ENCODE data around the gene ZNF397.

Gene ZNF397

DNA sequence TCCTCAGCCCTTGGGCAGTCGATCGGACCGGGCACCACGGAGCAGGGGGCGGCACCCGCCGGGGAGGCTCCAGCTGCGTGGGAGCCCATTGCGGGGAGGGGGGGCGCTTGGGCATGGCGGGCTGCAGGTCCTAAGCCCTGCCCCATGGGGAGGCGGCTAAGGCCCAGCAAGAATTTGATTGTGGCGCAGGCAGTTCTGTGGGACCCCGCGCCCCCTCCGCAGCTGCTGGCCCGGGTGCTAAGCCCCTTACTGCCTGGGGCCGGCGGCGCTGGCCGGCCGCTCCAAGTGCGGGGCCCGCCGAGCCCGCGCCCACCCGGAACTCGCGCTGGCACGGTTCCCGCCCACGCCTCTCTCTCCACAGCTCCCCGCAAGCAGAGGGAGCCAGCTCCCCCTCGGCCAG is 30.8 kb downstream of the ZNF397 start:
- H3K27ac ChIP-seq (ENCODE audit: low read depth, low read length), result no peak overlapping the region
- no peaks in the 10 kb centered on the region for H3F3A ChIP-seq (ENCODE audit: control insufficient read depth, insufficient read depth)
- no peaks in the 10 kb centered on the region for H3K79me2 ChIP-seq (ENCODE audit: control insufficient read depth, low read length)
- H4K20me1 ChIP-seq (ENCODE audit: control insufficient read depth, insufficient read depth, low read depth, low read length), result no peaks in the 10 kb centered on the region
- H3K36me3 ChIP-seq (ENCODE audit: control insufficient read depth, low read length), result 0 out of 2 replicates have a peak, but pooled peaks cover 3% of the 10 kb centered on the region
- H3K4me2 ChIP-seq (ENCODE audit: low read length), result no peak overlapping the region
- H3K4me3 ChIP-seq (ENCODE audit: low read length), result no peak overlapping the region
- peaks cover 15% of the 10 kb centered on the region for H3K4me1 ChIP-seq (ENCODE audit: control insufficient read depth, low read length)
- H3K27me3 ChIP-seq (ENCODE audit: control insufficient read depth, low read length), result no peaks in the 10 kb centered on the region
- peaks cover 22% of the 10 kb centered on the region for H3K9me3 ChIP-seq (ENCODE audit: control insufficient read depth, insufficient read depth, low read length)
- no peak for TF ChIP-seq EZH2phosphoT487 (IDR thresholded peaks at IDR 0.05; ENCODE audit: borderline replicate concordance, low read length)
- TF ChIP-seq, protein P1, sequence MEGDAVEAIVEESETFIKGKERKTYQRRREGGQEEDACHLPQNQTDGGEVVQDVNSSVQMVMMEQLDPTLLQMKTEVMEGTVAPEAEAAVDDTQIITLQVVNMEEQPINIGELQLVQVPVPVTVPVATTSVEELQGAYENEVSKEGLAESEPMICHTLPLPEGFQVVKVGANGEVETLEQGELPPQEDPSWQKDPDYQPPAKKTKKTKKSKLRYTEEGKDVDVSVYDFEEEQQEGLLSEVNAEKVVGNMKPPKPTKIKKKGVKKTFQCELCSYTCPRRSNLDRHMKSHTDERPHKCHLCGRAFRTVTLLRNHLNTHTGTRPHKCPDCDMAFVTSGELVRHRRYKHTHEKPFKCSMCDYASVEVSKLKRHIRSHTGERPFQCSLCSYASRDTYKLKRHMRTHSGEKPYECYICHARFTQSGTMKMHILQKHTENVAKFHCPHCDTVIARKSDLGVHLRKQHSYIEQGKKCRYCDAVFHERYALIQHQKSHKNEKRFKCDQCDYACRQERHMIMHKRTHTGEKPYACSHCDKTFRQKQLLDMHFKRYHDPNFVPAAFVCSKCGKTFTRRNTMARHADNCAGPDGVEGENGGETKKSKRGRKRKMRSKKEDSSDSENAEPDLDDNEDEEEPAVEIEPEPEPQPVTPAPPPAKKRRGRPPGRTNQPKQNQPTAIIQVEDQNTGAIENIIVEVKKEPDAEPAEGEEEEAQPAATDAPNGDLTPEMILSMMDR (IDR thresholded peaks at IDR 0.05; ENCODE audit: low read depth, low read length, poor library complexity, severe bottlenecking), result no peak
- no peaks in the 10 kb centered on the region for H3K9me2 ChIP-seq (replicated peaks; ENCODE audit: control insufficient read depth, low read length)

DNA sequence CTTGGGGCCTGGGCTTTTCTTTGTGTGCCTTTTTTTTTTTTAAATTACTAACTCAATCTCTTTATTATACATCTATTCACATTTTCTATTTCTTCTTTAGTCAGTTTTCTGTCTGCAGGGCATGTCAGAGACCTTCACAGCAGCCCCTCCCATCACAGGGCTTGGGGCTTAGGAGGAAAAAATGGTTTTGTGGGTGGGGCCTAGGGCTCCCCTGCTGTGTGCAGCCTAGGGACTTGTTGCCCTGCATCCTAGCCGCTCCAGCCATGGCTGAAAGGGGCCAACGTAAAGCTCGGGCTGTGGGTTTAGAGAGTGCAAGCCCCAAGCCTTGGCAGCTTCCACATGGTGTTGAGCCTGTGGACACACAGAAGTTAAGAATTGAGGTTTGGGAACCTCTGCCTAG is 35.4 kb downstream of the ZNF397 start:
- H3K9me3 ChIP-seq (ENCODE audit: control insufficient read depth, insufficient read depth, low read length), result peaks cover 13% of the 10 kb centered on the region
- H3K4me2 ChIP-seq (ENCODE audit: low read length), result no peak overlapping the region
- H3K9me2 ChIP-seq (replicated peaks; ENCODE audit: control insufficient read depth, low read length), result no peaks in the 10 kb centered on the region
- no peaks in the 10 kb centered on the region for H3K79me2 ChIP-seq (ENCODE audit: control insufficient read depth, low read length)
- H3K27ac ChIP-seq (ENCODE audit: low read depth, low read length), result no peak overlapping the region
- H3F3A ChIP-seq (ENCODE audit: control insufficient read depth, insufficient read depth), result no peaks in the 10 kb centered on the region
- no peaks in the 10 kb centered on the region for H3K27me3 ChIP-seq (ENCODE audit: control insufficient read depth, low read length)
- no peaks in the 10 kb centered on the region for H3K4me1 ChIP-seq (ENCODE audit: control insufficient read depth, low read length)
- H3K4me3 ChIP-seq (ENCODE audit: low read length), result no peak overlapping the region
- no peaks in the 10 kb centered on the region for H3K36me3 ChIP-seq (ENCODE audit: control insufficient read depth, low read length)
- H4K20me1 ChIP-seq (ENCODE audit: control insufficient read depth, insufficient read depth, low read depth, low read length), result no peaks in the 10 kb centered on the region
- no peak for TF ChIP-seq EZH2phosphoT487 (IDR thresholded peaks at IDR 0.05; ENCODE audit: borderline replicate concordance, low read length)
- TF ChIP-seq, protein P1 (IDR thresholded peaks at IDR 0.05; ENCODE audit: low read depth, low read length, poor library complexity, severe bottlenecking), result no peak

DNA sequence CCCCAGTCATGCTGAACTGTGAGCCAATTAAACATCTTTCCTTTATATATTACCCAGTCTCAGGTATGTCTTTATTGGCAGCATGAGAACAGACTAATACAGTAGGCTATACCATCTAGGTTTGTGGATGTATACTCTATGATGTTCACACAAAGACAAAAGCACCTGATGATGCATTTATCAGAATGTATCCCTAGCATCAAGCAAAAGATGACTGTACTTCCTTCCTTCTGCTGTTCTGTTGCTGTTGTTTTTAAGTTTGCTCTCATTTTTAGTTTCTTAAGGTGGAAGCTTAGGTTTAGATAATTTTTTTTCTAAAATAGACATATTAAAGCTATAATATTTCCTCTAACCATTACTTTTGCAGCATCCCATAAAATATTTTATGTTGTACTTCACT is 36.8 kb downstream of the ZNF397 start:
- no peaks in the 10 kb centered on the region for H3K27me3 ChIP-seq (ENCODE audit: control insufficient read depth, low read length)
- H4K20me1 ChIP-seq (ENCODE audit: control insufficient read depth, insufficient read depth, low read depth, low read length), result no peaks in the 10 kb centered on the region
- H3F3A ChIP-seq (ENCODE audit: control insufficient read depth, insufficient read depth), result no peaks in the 10 kb centered on the region
- H3K36me3 ChIP-seq (ENCODE audit: control insufficient read depth, low read length), result no peaks in the 10 kb centered on the region
- peaks cover 13% of the 10 kb centered on the region for H3K9me3 ChIP-seq (ENCODE audit: control insufficient read depth, insufficient read depth, low read length)
- H3K27ac ChIP-seq (ENCODE audit: low read depth, low read length), result no peak overlapping the region
- no peaks in the 10 kb centered on the region for H3K79me2 ChIP-seq (ENCODE audit: control insufficient read depth, low read length)
- no peaks in the 10 kb centered on the region for H3K4me1 ChIP-seq (ENCODE audit: control insufficient read depth, low read length)
- H3K4me3 ChIP-seq (ENCODE audit: low read length), result no peak overlapping the region
- no peaks in the 10 kb centered on the region for H3K9me2 ChIP-seq (replicated peaks; ENCODE audit: control insufficient read depth, low read length)
- TF ChIP-seq, protein P1 (IDR thresholded peaks at IDR 0.05; ENCODE audit: low read depth, low read length, poor library complexity, severe bottlenecking), result no peak
- no peak for TF ChIP-seq EZH2phosphoT487 (IDR thresholded peaks at IDR 0.05; ENCODE audit: borderline replicate concordance, low read length)
- no peak overlapping the region for H3K4me2 ChIP-seq (ENCODE audit: low read length)

DNA sequence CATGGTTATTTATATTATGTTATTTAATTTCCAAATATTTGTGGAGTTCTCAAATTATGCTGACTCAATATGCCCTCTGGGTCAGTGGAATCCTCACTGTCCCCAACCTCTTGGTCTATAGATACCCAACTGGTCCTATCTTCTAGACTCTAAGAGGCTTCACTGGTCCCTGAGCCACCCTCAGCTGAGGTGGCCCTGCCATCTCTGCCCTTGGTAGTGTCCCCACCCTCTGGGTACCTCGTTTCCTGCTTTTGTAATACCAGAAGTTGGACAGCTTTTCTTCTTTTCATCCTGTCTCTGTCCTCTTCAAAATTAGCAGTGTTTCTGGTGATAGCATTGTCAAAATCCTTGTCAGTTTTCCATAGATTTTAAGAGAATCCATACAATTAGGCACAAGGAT is 37.3 kb downstream of the ZNF397 start:
- H3K4me2 ChIP-seq (ENCODE audit: low read length), result no peak overlapping the region
- no peak overlapping the region for H3K4me3 ChIP-seq (ENCODE audit: low read length)
- peaks cover 12% of the 10 kb centered on the region for H3K9me3 ChIP-seq (ENCODE audit: control insufficient read depth, insufficient read depth, low read length)
- no peaks in the 10 kb centered on the region for H3K27me3 ChIP-seq (ENCODE audit: control insufficient read depth, low read length)
- no peaks in the 10 kb centered on the region for H3K4me1 ChIP-seq (ENCODE audit: control insufficient read depth, low read length)
- TF ChIP-seq EZH2phosphoT487 (IDR thresholded peaks at IDR 0.05; ENCODE audit: borderline replicate concordance, low read length), result no peak
- TF ChIP-seq, protein P1 (IDR thresholded peaks at IDR 0.05; ENCODE audit: low read depth, low read length, poor library complexity, severe bottlenecking), result no peak
- no peak overlapping the region for H3K27ac ChIP-seq (ENCODE audit: low read depth, low read length)
- H3K9me2 ChIP-seq (replicated peaks; ENCODE audit: control insufficient read depth, low read length), result no peaks in the 10 kb centered on the region
- no peaks in the 10 kb centered on the region for H3K79me2 ChIP-seq (ENCODE audit: control insufficient read depth, low read length)
- no peaks in the 10 kb centered on the region for H3F3A ChIP-seq (ENCODE audit: control insufficient read depth, insufficient read depth)
- no peaks in the 10 kb centered on the region for H4K20me1 ChIP-seq (ENCODE audit: control insufficient read depth, insufficient read depth, low read depth, low read length)
- H3K36me3 ChIP-seq (ENCODE audit: control insufficient read depth, low read length), result no peaks in the 10 kb centered on the region

All from DOHH2 (cell line).